B cell (primary cell): ENCODE measurements around the gene GUCA1C. TPM values are rescaled to one million over a fixed set of nuclear protein-coding genes. Genes with fewer than 3 reads are reported as not detected.

Source experiments
- ATAC-seq: fragments of 200-7000 bp; cut with Tn5 transposase; one replicate; pipeline ENCODE4 v1.10.0; 2021; ENCODE audit warnings: low read depth, mild to moderate bottlenecking, moderate number of reproducible peaks, moderate library complexity
- CTCF ChIA-PET: fragments of 350-600 bp; sonication (Branson Sonifier 250); formaldehyde crosslinking; loops from one replicate; lab custom pipeline; 2021; ENCODE audit warnings: antibody characterized with exemption, inconsistent platforms; lab: Charles Lee
- POLR2A ChIA-PET: fragments of 350-600 bp; sonication (Branson Sonifier 250); formaldehyde crosslinking; loops from one replicate; lab custom pipeline; 2021; ENCODE audit warnings: antibody characterized with exemption; lab: Charles Lee
- DNase-seq: peaks from one replicate; pipeline ENCODE4 v3.0.0; 2013
- H2AFZ ChIP-seq: 2 replicates; pipeline ENCODE4 v1.6.1; 2012; ENCODE audit warnings: mild to moderate bottlenecking, low read depth, low read length; ENCODE audit not compliant: insufficient read depth, poor library complexity, severe bottlenecking
- H3K27ac ChIP-seq, 2 donors: 1 replicate in 1 of 2; 2 replicates in 1 of 2; pipeline ENCODE4 v1.5.1; 2012 to 2013; ENCODE audit warnings: low read length in 2 of 2, mild to moderate bottlenecking in 2 of 2, moderate library complexity in 1 of 2
- H3K27me3 ChIP-seq, 4 experiments: fragments of 200-600 bp in 1 of 4; sonication (generic) in 1 of 4; replicated peaks in 1 of 4; 1 replicate in 2 of 4; 2 replicates in 2 of 4; pipeline versions ENCODE4 v1.6.1 to v1.7.0; 2013 to 2016; ENCODE audit warnings: low read length in 3 of 4, mild to moderate bottlenecking in 2 of 4, mixed read lengths in 1 of 4, moderate library complexity in 1 of 4; ENCODE audit not compliant: insufficient read depth in 4 of 4, control insufficient read depth in 3 of 4; ENCODE audit errors: control extremely low read depth in 1 of 4
- H3K36me3 ChIP-seq, 2 experiments: replicated peaks in 1 of 2; 1 replicate in 1 of 2; 2 replicates in 1 of 2; pipeline versions ENCODE4 v1.6.1 to v1.7.1; 2013; ENCODE audit warnings: low read length in 1 of 2; ENCODE audit not compliant: insufficient read depth in 2 of 2, control insufficient read depth in 1 of 2; ENCODE audit errors: control extremely low read depth in 1 of 2, extremely low read depth in 1 of 2
- H3K4me1 ChIP-seq, 2 donors: fragments of 200-600 bp in 1 of 2; sonication (generic) in 1 of 2; 1 replicate in 1 of 2; 2 replicates in 1 of 2; pipeline versions ENCODE4 v1.5.1 to v1.6.1; 2013 to 2017; ENCODE audit warnings: low read length in 2 of 2; ENCODE audit not compliant: control insufficient read depth in 2 of 2, insufficient read depth in 2 of 2
- H3K4me2 ChIP-seq: replicated peaks from 2 replicates; pipeline ENCODE3; 2012; ENCODE audit warnings: mild to moderate bottlenecking, low read depth, low read length; ENCODE audit not compliant: poor library complexity, severe bottlenecking
- H3K4me3 ChIP-seq, 5 experiments: fragments of 200-600 bp in 1 of 5; sonication (generic) in 1 of 5; 1 replicate in 3 of 5; 2 replicates in 2 of 5; pipeline versions ENCODE4 v1.5.1 to v1.7.0; 2011 to 2016; ENCODE audit warnings: low read length in 4 of 5, mild to moderate bottlenecking in 4 of 5, low read depth in 2 of 5, control low read depth in 1 of 5, moderate library complexity in 1 of 5; ENCODE audit not compliant: insufficient read depth in 1 of 5; ENCODE audit errors: control extremely low read depth in 1 of 5, extremely low read depth in 1 of 5
- H3K79me2 ChIP-seq: fragments of 200-600 bp; sonication (generic); one replicate; pipeline ENCODE4 v1.6.0; 2016; ENCODE audit warnings: low read length; ENCODE audit not compliant: control insufficient read depth, insufficient read depth
- H3K9ac ChIP-seq: fragments of 200-600 bp; sonication (generic); 2 replicates; pipeline ENCODE4 v1.6.1; 2017; ENCODE audit warnings: mild to moderate bottlenecking, low read length, moderate library complexity
- H3K9me3 ChIP-seq, 3 donors: one replicate each; pipeline versions ENCODE4 v1.6.1 to v1.7.1; 2013; ENCODE audit warnings: low read length in 2 of 3; ENCODE audit not compliant: control insufficient read depth in 2 of 3, insufficient read depth in 1 of 3; ENCODE audit errors: control extremely low read depth in 1 of 3
- H4K20me1 ChIP-seq: 2 replicates; pipeline ENCODE4 v1.6.0; 2012; ENCODE audit warnings: mild to moderate bottlenecking, low read length; ENCODE audit not compliant: insufficient read depth, control insufficient read depth, poor library complexity, severe bottlenecking
- H3K27ac Mint-ChIP-seq: one replicate; pipeline ENCODE4 v1.8.0; 2021; ENCODE audit warnings: mixed read lengths
- H3K27me3 Mint-ChIP-seq: one replicate; pipeline ENCODE4 v1.8.0; 2021; ENCODE audit warnings: mixed read lengths
- H3K4me1 Mint-ChIP-seq: one replicate; pipeline ENCODE4 v1.8.0; 2021; ENCODE audit warnings: mixed read lengths
- H3K4me3 Mint-ChIP-seq: one replicate; pipeline ENCODE4 v1.8.0; 2021; ENCODE audit warnings: mixed read lengths
- H3K9me3 Mint-ChIP-seq: one replicate; pipeline ENCODE4 v1.8.0; 2022; ENCODE audit warnings: mixed read lengths; ENCODE audit not compliant: insufficient read depth
- CTCF ChIP-seq: fragments of 200-600 bp; IDR thresholded peaks from one replicate; pipeline ENCODE4 v1.8.0; 2022; ENCODE audit warnings: antibody characterized with exemption, mild to moderate bottlenecking
- EZH2 ChIP-seq: IDR thresholded peaks from 2 replicates; pipeline ENCODE4 v1.6.1; 2012; ENCODE audit warnings: borderline replicate concordance, low read depth, mild to moderate bottlenecking, moderate library complexity, low read length; ENCODE audit not compliant: insufficient read depth, poor library complexity, severe bottlenecking
- WGBS: methylation state at CpG from one replicate; pipeline ENCODE4 v1.1.5; 2013; ENCODE audit warnings: missing lambda C conversion rate; ENCODE audit not compliant: insufficient coverage; 5-methylcytosine and 5-hydroxymethylcytosine counted together
- intact Hi-C: fragments of 100-400 bp; cut with micrococcal nuclease; formaldehyde crosslinking; loops from one replicate; pipeline ENCODE4 v1.10.0; 2022
- polyA plus RNA-seq: library from polyadenylated mRNA; depleted of rRNA; stranded (reverse); fragments of >200 nt; gene quantifications from 2 replicates; pipeline ENCODE4 v1.2.3, GENCODE V29; 2012
- total RNA-seq, 2 donors: library from RNA; stranded (reverse); fragments of 120-200 nt in 1 of 2; gene quantifications; 1 replicate in 1 of 2; 2 replicates in 1 of 2; pipeline versions ENCODE4 v1.2.3 to v1.2.4, GENCODE V29; 2013 to 2022

Gene GUCA1C
- total and polyA plus RNA-seq, 2 donors (not counting 1 experiment from before 2014, with no cell fraction given), result not detected

GRCh38 chr3:108899530-108899929, 54.1 kb downstream of the GUCA1C start:
- Histone ChIP-seq H2AFZ (peak overlapping the region; percentile 22), H3K4me3 (no peak overlapping the region), H3K27ac (no peak overlapping the region), H3K79me2 (no peaks in the 10 kb centered on the region), H3K27me3 (no peaks in the 10 kb centered on the region), H3K36me3 (no peaks in the 10 kb centered on the region), H3K9ac (no peak overlapping the region), H3K9me3 (no peaks in the 10 kb centered on the region), H3K4me2 (no peak overlapping the region), H4K20me1 (no peaks in the 10 kb centered on the region), H3K4me1 (no peaks in the 10 kb centered on the region)
- intact Hi-C loops, result no loop called here
- ChIA-PET CTCF (no interaction called here), POLR2A (no interaction called here)
- ATAC-seq (no peak), DNase-seq (no peak)
- 90% methylated on average over 2 of the region's 3 CpGs for WGBS
- Mint-ChIP-seq H3K9me3 (no peaks in the 10 kb centered on the region), H3K4me1 (peaks cover 4% of the 10 kb centered on the region), H3K27ac (no peak overlapping the region), H3K4me3 (no peak overlapping the region), H3K27me3 (peaks cover 4% of the 10 kb centered on the region)
- TF ChIP-seq EZH2, result no peak

- Histone ChIP-seq H3K4me3 (no peak overlapping the region), H3K4me2 (no peak overlapping the region), H3K9ac (no peak overlapping the region), H2AFZ (no peak overlapping the region), H3K79me2 (no peaks in the 10 kb centered on the region), H3K27me3 (no peaks in the 10 kb centered on the region), H3K4me1 (no peaks in the 10 kb centered on the region), H3K9me3 (no peaks in the 10 kb centered on the region), H4K20me1 (no peaks in the 10 kb centered on the region), H3K27ac (no peak overlapping the region), H3K36me3 (no peaks in the 10 kb centered on the region)
- ATAC-seq (no peak), DNase-seq (no peak)
- 100% methylated on average over 1 of the region's 3 CpGs for WGBS
- H3K27me3 Mint-ChIP-seq, result peaks cover 4% of the 10 kb centered on the region
- ChIA-PET POLR2A (no interaction called here), CTCF (no interaction called here)
- H3K9me3 Mint-ChIP-seq, result no peaks in the 10 kb centered on the region
- TF ChIP-seq EZH2 (no peak), CTCF (no peak)
- H3K4me3 Mint-ChIP-seq, result no peak overlapping the region
- no peak overlapping the region for H3K27ac Mint-ChIP-seq
- intact Hi-C loops, result no loop called here
- H3K4me1 Mint-ChIP-seq, result peaks cover 4% of the 10 kb centered on the region
These were observed 55.8 kb downstream of the GUCA1C start for GRCh38 chr3:108897883-108898282.
